H1 (cell line): ENCODE results near the gene IL9.

Experiments
- EZH2 ChIP-seq: fragments of 200-600 bp; sonication (generic); IDR thresholded peaks from 2 replicates; pipeline ENCODE4 v1.7.1; 2012; ENCODE audit warnings: low read depth, mild to moderate bottlenecking, moderate library complexity, low read length, inconsistent platforms; ENCODE audit not compliant: severe bottlenecking
- POLR2A ChIP-seq, 2 experiments: IDR thresholded peaks; 1 replicate in 1 of 2; 2 replicates in 1 of 2; pipeline ENCODE4 v1.6.1; 2011; ENCODE audit warnings: low read depth in 2 of 2, low read length in 2 of 2, mild to moderate bottlenecking in 2 of 2; ENCODE audit errors: control extremely low read depth in 1 of 2
- ZNF274 ChIP-seq: IDR thresholded peaks from 2 replicates; pipeline ENCODE4 v1.7.0; 2012; ENCODE audit warnings: low read length, borderline replicate concordance; ENCODE audit errors: extremely low read depth
- TF ChIP-seq, protein P1 (sequence below), 3 experiments: IDR thresholded peaks; 1 replicate in 2 of 3; 2 replicates in 1 of 3; pipeline versions ENCODE4 v1.5.1 to v1.6.1; 2011; ENCODE audit warnings: low read length in 3 of 3, mild to moderate bottlenecking in 3 of 3, inconsistent platforms in 2 of 3, low read depth in 1 of 3, moderate library complexity in 1 of 3; ENCODE audit not compliant: insufficient read depth in 1 of 3; ENCODE audit errors: control extremely low read depth in 1 of 3

DNA sequence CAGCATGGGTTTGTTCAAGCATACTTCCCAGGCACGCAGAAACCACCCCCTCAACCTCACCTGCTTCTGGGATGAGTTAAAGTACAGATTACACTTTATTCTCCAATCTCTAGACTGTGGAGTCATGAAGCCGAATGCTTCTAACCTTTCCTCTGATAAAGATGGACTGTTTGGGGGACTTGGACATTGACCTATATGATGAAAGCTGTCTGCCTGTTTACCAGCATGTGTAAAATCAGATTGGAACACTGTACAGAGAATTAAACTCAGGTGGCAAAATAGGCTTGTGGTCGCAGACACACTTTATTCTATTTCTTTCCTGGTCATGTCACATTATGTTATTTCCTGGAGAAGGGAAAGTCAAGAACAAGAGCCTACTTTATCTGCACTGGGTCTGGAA, 25.7 kb downstream of the IL9 start:
- TF ChIP-seq, protein P1, sequence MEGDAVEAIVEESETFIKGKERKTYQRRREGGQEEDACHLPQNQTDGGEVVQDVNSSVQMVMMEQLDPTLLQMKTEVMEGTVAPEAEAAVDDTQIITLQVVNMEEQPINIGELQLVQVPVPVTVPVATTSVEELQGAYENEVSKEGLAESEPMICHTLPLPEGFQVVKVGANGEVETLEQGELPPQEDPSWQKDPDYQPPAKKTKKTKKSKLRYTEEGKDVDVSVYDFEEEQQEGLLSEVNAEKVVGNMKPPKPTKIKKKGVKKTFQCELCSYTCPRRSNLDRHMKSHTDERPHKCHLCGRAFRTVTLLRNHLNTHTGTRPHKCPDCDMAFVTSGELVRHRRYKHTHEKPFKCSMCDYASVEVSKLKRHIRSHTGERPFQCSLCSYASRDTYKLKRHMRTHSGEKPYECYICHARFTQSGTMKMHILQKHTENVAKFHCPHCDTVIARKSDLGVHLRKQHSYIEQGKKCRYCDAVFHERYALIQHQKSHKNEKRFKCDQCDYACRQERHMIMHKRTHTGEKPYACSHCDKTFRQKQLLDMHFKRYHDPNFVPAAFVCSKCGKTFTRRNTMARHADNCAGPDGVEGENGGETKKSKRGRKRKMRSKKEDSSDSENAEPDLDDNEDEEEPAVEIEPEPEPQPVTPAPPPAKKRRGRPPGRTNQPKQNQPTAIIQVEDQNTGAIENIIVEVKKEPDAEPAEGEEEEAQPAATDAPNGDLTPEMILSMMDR (IDR thresholded peaks at IDR 0.05; ENCODE audit: control extremely low read depth in 1 of 3, insufficient read depth in 1 of 3, low read depth in 1 of 3, low read length in 3 of 3): no peak
- TF ChIP-seq ZNF274 (no peak), EZH2 (no peak), POLR2A (IDR thresholded peaks at IDR 0.05; ENCODE audit: control extremely low read depth in 1 of 2, low read depth in 2 of 2, low read length in 2 of 2) (no peak)
